ENCODE results near the gene CXCL1. TPM values are rescaled to one million over a fixed set of nuclear protein-coding genes. Genes with fewer than 3 reads are reported as not detected.

The CXCL1 gene
- total RNA-seq, 4 donors from 2014 or later = 0.84 to 2.7 (median 1.3) TPM; not detected in 1

GRCh38 chr4:73844806-73845205 lies 24.4 kb upstream of the CXCL1 start:
- 70% methylated on average over 2 of the region's 2 CpGs for WGBS, 2 donors
- no peak for DNase-seq (ENCODE audit: low spot score in 2 of 2)
- TF ChIP-seq POLR2A (IDR thresholded peaks at IDR 0.05) = no peak
- TF ChIP-seq EP300 (IDR thresholded peaks at IDR 0.05) = no peak
- TF ChIP-seq CTCF (IDR thresholded peaks at IDR 0.05) = no peak
- no peaks in the 10 kb centered on the region for H3K9me3 ChIP-seq
- H3K4me1 ChIP-seq = no peaks in the 10 kb centered on the region
- no peak overlapping the region for H3K27ac ChIP-seq
- H3K27me3 ChIP-seq = no peaks in the 10 kb centered on the region
- no peaks in the 10 kb centered on the region for H3K36me3 ChIP-seq
- H3K4me3 ChIP-seq = no peak overlapping the region

GRCh38 chr4:73847526-73848182 lies 21.5 kb upstream of the CXCL1 start:
- no peak for TF ChIP-seq EP300 (IDR thresholded peaks at IDR 0.05)
- TF ChIP-seq POLR2A (IDR thresholded peaks at IDR 0.05) = no peak
- TF ChIP-seq CTCF (IDR thresholded peaks at IDR 0.05) = no peak
- 85 to 89% methylated on average over 3 of the region's 3 CpGs for WGBS, 2 donors

GRCh38 chr4:73848183-73848777 lies 20.9 kb upstream of the CXCL1 start:
- WGBS, 2 donors = 88 to 92% methylated on average over 1 of the region's 1 CpG
- Histone ChIP-seq H3K27ac (no peak overlapping the region), H3K9me3 (no peaks in the 10 kb centered on the region), H3K27me3 (no peaks in the 10 kb centered on the region), H3K4me1 (peaks cover 0 to 4% (median 0%) of the 10 kb centered on the region in 4 donors), H3K36me3 (no peaks in the 10 kb centered on the region), H3K4me3 (no peak overlapping the region)
- DNase-seq (ENCODE audit: low spot score in 2 of 2) = no peak
- TF ChIP-seq POLR2A (IDR thresholded peaks at IDR 0.05) (no peak), EP300 (IDR thresholded peaks at IDR 0.05) (no peak), CTCF (IDR thresholded peaks at IDR 0.05) (no peak)

More at GRCh38 chr4:73847526-73848182, 21.5 kb upstream of the CXCL1 start:
- Histone ChIP-seq H3K27ac (no peak overlapping the region), H3K4me1 (no peaks in the 10 kb centered on the region), H3K27me3 (no peaks in the 10 kb centered on the region), H3K36me3 (no peaks in the 10 kb centered on the region), H3K9me3 (no peaks in the 10 kb centered on the region), H3K4me3 (no peak overlapping the region)
- no peak for DNase-seq (ENCODE audit: low spot score in 2 of 2)

- 81 to 86% methylated on average over 4 of the region's 4 CpGs for WGBS, 2 donors
- H3K36me3 ChIP-seq = no peaks in the 10 kb centered on the region
- no peaks in the 10 kb centered on the region for H3K9me3 ChIP-seq
- no peak for DNase-seq (ENCODE audit: low spot score in 2 of 2)
- H3K4me3 ChIP-seq = no peak overlapping the region
- TF ChIP-seq EP300 (IDR thresholded peaks at IDR 0.05) (no peak), CTCF (IDR thresholded peaks at IDR 0.05) (no peak), POLR2A (IDR thresholded peaks at IDR 0.05) (no peak)
- no peaks in the 10 kb centered on the region for H3K27me3 ChIP-seq
- H3K27ac ChIP-seq = no peak overlapping the region
- peaks cover 0 to 8% (median 0%) of the 10 kb centered on the region in 4 donors for H3K4me1 ChIP-seq
Measured at GRCh38 chr4:73850261-73850970, 18.8 kb upstream of the CXCL1 start.

GRCh38 chr4:73851293-73851692 lies 17.9 kb upstream of the CXCL1 start:
- no peaks in the 10 kb centered on the region for H3K9me3 ChIP-seq
- TF ChIP-seq POLR2A (IDR thresholded peaks at IDR 0.05) = no peak
- TF ChIP-seq CTCF (IDR thresholded peaks at IDR 0.05) = no peak
- TF ChIP-seq EP300 (IDR thresholded peaks at IDR 0.05) = no peak
- 71 to 77% methylated on average over 1 of the region's 1 CpG for WGBS, 2 donors

More at GRCh38 chr4:73851293-73851692, 17.9 kb upstream of the CXCL1 start:
- Histone ChIP-seq H3K36me3 (no peaks in the 10 kb centered on the region), H3K27ac (no peak overlapping the region), H3K4me3 (no peak overlapping the region), H3K27me3 (no peaks in the 10 kb centered on the region), H3K4me1 (peaks cover 0 to 16% (median 0%) of the 10 kb centered on the region in 4 donors)
- no peak for DNase-seq (ENCODE audit: low spot score in 2 of 2)

All from tibial nerve (tissue), 4 donors.